Neuronal stem cell (in vitro differentiated cells): ENCODE measurements around the gene FTSJ1.
"Not testable (repeated sequence)": the region's sequence is repeated elsewhere in the genome, so short reads cannot be mapped to it uniquely, and the experiment has no call there.

Experiments
- DNase-seq: peaks from one replicate; pipeline ENCODE4 v3.0.0-alpha.2; 2013; ENCODE audit warnings: low spot score
- H2AFZ ChIP-seq: one replicate; pipeline ENCODE4 v1.6.1; 2013; ENCODE audit warnings: mild to moderate bottlenecking, low read length, inconsistent platforms
- H2AK5ac ChIP-seq: 2 replicates; pipeline ENCODE4 v1.6.1; 2013; ENCODE audit warnings: low read depth, mild to moderate bottlenecking, inconsistent platforms, low read length, moderate library complexity, mixed read lengths
- H2BK120ac ChIP-seq: 2 replicates; pipeline ENCODE4 v1.6.1; 2013; ENCODE audit warnings: low read depth, mild to moderate bottlenecking, inconsistent platforms, low read length, moderate library complexity, mixed read lengths
- H2BK12ac ChIP-seq: one replicate; pipeline ENCODE4 v1.6.1; 2013; ENCODE audit warnings: low read length, inconsistent platforms
- H2BK15ac ChIP-seq: 2 replicates; pipeline ENCODE4 v1.6.1; 2013; ENCODE audit warnings: mild to moderate bottlenecking, low read length, inconsistent platforms, mixed read lengths
- H2BK5ac ChIP-seq: one replicate; pipeline ENCODE4 v1.6.1; 2013; ENCODE audit warnings: inconsistent platforms, mild to moderate bottlenecking, low read length, moderate library complexity
- H3K14ac ChIP-seq: one replicate; pipeline ENCODE4 v1.6.1; 2013; ENCODE audit warnings: low read length, inconsistent platforms
- H3K18ac ChIP-seq: 2 replicates; pipeline ENCODE4 v1.6.1; 2013; ENCODE audit warnings: low read length, inconsistent platforms
- H3K23ac ChIP-seq: 2 replicates; pipeline ENCODE4 v1.6.1; 2013; ENCODE audit warnings: low read depth, mild to moderate bottlenecking, mixed read lengths, low read length, inconsistent platforms; ENCODE audit not compliant: poor library complexity
- H3K27ac ChIP-seq: replicated peaks from 3 replicates; pipeline ENCODE4 v1.5.1; 2013; ENCODE audit warnings: low read length, inconsistent platforms
- H3K27me3 ChIP-seq, 3 experiments: 2 replicates each; pipeline ENCODE4 v1.6.1; 2013; ENCODE audit warnings: low read length in 3 of 3, mild to moderate bottlenecking in 2 of 3, inconsistent platforms in 1 of 3, low read depth in 1 of 3, mixed read lengths in 1 of 3, moderate library complexity in 1 of 3; ENCODE audit not compliant: control insufficient read depth in 3 of 3, insufficient read depth in 3 of 3
- H3K36me3 ChIP-seq, 2 donors: replicated peaks in 1 of 2; 2 replicates each; pipeline ENCODE4 v1.6.1; 2013; ENCODE audit warnings: low read length in 2 of 2; ENCODE audit not compliant: control insufficient read depth in 2 of 2, insufficient read depth in 2 of 2
- H3K4ac ChIP-seq: 2 replicates; pipeline ENCODE4 v1.6.1; 2013; ENCODE audit warnings: inconsistent platforms, mild to moderate bottlenecking, low read length, moderate library complexity
- H3K4me1 ChIP-seq, 2 donors: 1 replicate in 1 of 2; 2 replicates in 1 of 2; pipeline ENCODE4 v1.6.1; 2013; ENCODE audit warnings: low read length in 2 of 2, low read depth in 1 of 2; ENCODE audit not compliant: control insufficient read depth in 2 of 2, insufficient read depth in 1 of 2
- H3K4me2 ChIP-seq: one replicate; pipeline ENCODE4 v1.6.1; 2013; ENCODE audit warnings: mild to moderate bottlenecking, low read length, inconsistent platforms; ENCODE audit not compliant: insufficient read depth, poor library complexity, severe bottlenecking
- H3K4me3 ChIP-seq, 2 donors: 2 replicates each; pipeline ENCODE4 v1.5.1; 2013; ENCODE audit warnings: low read length in 2 of 2, mild to moderate bottlenecking in 2 of 2, inconsistent platforms in 1 of 2, moderate library complexity in 1 of 2
- H3K79me1 ChIP-seq: one replicate; pipeline ENCODE4 v1.6.1; 2013; ENCODE audit warnings: low read depth, mild to moderate bottlenecking, inconsistent platforms, low read length, moderate library complexity
- H3K9ac ChIP-seq: one replicate; pipeline ENCODE4 v1.6.1; 2013; ENCODE audit warnings: mild to moderate bottlenecking, low read depth, low read length, inconsistent platforms; ENCODE audit not compliant: poor library complexity
- H3K9me3 ChIP-seq, 2 donors: replicated peaks in 1 of 2; 2 replicates each; pipeline versions ENCODE3 to v1.6.1; 2013; ENCODE audit warnings: low read length in 2 of 2, mild to moderate bottlenecking in 2 of 2, inconsistent platforms in 1 of 2, low read depth in 1 of 2, mixed read lengths in 1 of 2, moderate library complexity in 1 of 2; ENCODE audit not compliant: control insufficient read depth in 2 of 2, insufficient read depth in 1 of 2
- H4K8ac ChIP-seq: one replicate; pipeline ENCODE4 v1.6.1; 2013; ENCODE audit warnings: low read depth, mild to moderate bottlenecking, inconsistent platforms, low read length, moderate library complexity
- H4K91ac ChIP-seq: one replicate; pipeline ENCODE4 v1.6.1; 2013; ENCODE audit warnings: low read length, low read depth, mild to moderate bottlenecking, inconsistent platforms; ENCODE audit not compliant: poor library complexity
- WGBS, 2 donors: extraction: QIAGEN DNeasy Blood & Tissue Kit; methylation state at CpG; one replicate each; pipeline ENCODE4 v1.1.7; 2013; ENCODE audit warnings: missing lambda C conversion rate in 2 of 2, mixed read lengths in 1 of 2; ENCODE audit not compliant: insufficient read length in 2 of 2, insufficient replicate concordance in 1 of 2; ENCODE audit errors: extremely low coverage in 2 of 2; 5-methylcytosine and 5-hydroxymethylcytosine counted together

The FTSJ1 gene

GRCh38 chrX:48433713-48434112, 42.3 kb upstream of the FTSJ1 start:
- H2BK15ac ChIP-seq, H3K4me1 ChIP-seq, H3K4ac ChIP-seq, H2BK12ac ChIP-seq, H4K91ac ChIP-seq, H3K23ac ChIP-seq, H3K9ac ChIP-seq, H3K4me3 ChIP-seq, H2AFZ ChIP-seq, H3K27ac ChIP-seq, H3K14ac ChIP-seq, H3K4me2 ChIP-seq, H2BK120ac ChIP-seq, H4K8ac ChIP-seq, H3K9me3 ChIP-seq, H3K79me1 ChIP-seq, H3K27me3 ChIP-seq, H3K18ac ChIP-seq, H3K36me3 ChIP-seq, H2AK5ac ChIP-seq, DNase-seq, H2BK5ac ChIP-seq: not testable (repeated sequence)
- no CpG with 5 or more reads among the region's 13 CpGs for WGBS, 2 donors

DNA sequence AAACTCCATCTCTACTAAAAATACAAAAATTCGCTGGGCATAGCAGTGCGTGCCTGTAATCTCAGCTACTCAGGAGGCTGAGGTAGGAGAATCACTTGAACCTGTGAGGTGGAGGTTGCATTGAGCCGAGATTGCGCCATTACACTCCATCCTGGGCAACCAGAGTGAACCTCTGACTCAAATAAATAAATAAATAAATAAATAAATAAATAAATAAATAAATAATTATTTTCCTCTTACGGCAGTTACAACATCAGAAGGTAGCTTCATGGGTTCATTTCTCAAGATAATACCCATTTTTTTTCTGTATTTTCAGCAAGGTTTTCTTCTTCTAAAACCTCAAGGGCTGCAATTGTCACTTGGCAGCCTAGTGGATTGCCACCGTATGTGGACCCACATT, 28.8 kb upstream of the FTSJ1 start:
- not testable (repeated sequence) for H3K36me3 ChIP-seq, H3K4me3 ChIP-seq, H2BK15ac ChIP-seq, H4K91ac ChIP-seq, H3K18ac ChIP-seq, H3K4me1 ChIP-seq, H3K4ac ChIP-seq, H2AFZ ChIP-seq, H2BK5ac ChIP-seq, H2BK12ac ChIP-seq, H3K79me1 ChIP-seq, H3K4me2 ChIP-seq, H3K23ac ChIP-seq, H3K27ac ChIP-seq, H3K9me3 ChIP-seq, H2BK120ac ChIP-seq, H2AK5ac ChIP-seq, H3K14ac ChIP-seq, DNase-seq, H3K9ac ChIP-seq, H4K8ac ChIP-seq
- WGBS, 2 donors, result no CpG with 5 or more reads among the region's 6 CpGs
- H3K27me3 ChIP-seq, result peaks cover 0 to 11% (median 0%) of the 10 kb centered on the region in 3 experiments

- no peak overlapping the region for H3K23ac ChIP-seq
- H2AK5ac ChIP-seq, result no peak overlapping the region
- no peak overlapping the region for H2BK5ac ChIP-seq
- H3K9me3 ChIP-seq, result no peaks in the 10 kb centered on the region
- no peak overlapping the region for H3K4me3 ChIP-seq
- H3K27me3 ChIP-seq, result peaks cover 0 to 7% (median 0%) of the 10 kb centered on the region in 3 experiments
- no peaks in the 10 kb centered on the region for H3K4me1 ChIP-seq
- no peak for DNase-seq
- no peak overlapping the region for H3K4me2 ChIP-seq
- H2BK120ac ChIP-seq, result no peak overlapping the region
- H3K18ac ChIP-seq, result no peak overlapping the region
- H3K79me1 ChIP-seq, result no peaks in the 10 kb centered on the region
- no peak overlapping the region for H2AFZ ChIP-seq
- H3K14ac ChIP-seq, result no peak overlapping the region
- H3K27ac ChIP-seq, result no peak overlapping the region
- H2BK12ac ChIP-seq, result no peak overlapping the region
- H4K91ac ChIP-seq, result no peak overlapping the region
- H4K8ac ChIP-seq, result no peak overlapping the region
- H3K4ac ChIP-seq, result no peak overlapping the region
- no peaks in the 10 kb centered on the region for H3K36me3 ChIP-seq
- H2BK15ac ChIP-seq, result no peak overlapping the region
- H3K9ac ChIP-seq, result no peak overlapping the region
Observed at GRCh38 chrX:48450076-48450475, 25.9 kb upstream of the FTSJ1 start.

DNA sequence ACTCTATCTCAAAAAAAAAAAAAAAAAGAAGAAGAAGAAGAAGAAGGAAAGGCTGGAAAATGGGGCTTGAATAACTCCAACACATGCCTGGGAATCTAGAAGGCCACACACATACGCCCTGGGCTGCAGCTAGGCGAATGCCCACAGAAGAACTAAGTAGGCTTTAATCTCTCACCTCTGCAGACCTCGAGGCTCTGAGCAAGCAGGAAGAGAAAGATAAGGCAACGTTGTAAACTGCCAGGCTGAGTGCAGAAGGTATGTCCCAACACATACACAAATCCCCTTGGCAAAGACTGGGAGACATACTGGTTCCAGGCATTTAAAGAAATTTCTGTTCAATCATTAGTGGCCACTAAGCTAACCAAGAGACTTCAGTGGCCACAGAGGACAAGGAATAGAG, 24.3 kb upstream of the FTSJ1 start:
- H3K23ac ChIP-seq, result no peak overlapping the region
- no peak overlapping the region for H3K27ac ChIP-seq
- no peak overlapping the region for H3K4me3 ChIP-seq
- no peak overlapping the region for H2BK120ac ChIP-seq
- no peaks in the 10 kb centered on the region for H3K9me3 ChIP-seq
- H2AK5ac ChIP-seq, result no peak overlapping the region
- H4K91ac ChIP-seq, result no peak overlapping the region
- H3K36me3 ChIP-seq, result no peaks in the 10 kb centered on the region
- no peak overlapping the region for H3K14ac ChIP-seq
- H3K4me1 ChIP-seq, result no peaks in the 10 kb centered on the region
- no CpG with 5 or more reads among the region's 4 CpGs for WGBS, 2 donors
- peaks cover 0 to 2% (median 0%) of the 10 kb centered on the region in 3 experiments for H3K27me3 ChIP-seq
- no peak overlapping the region for H3K9ac ChIP-seq
- no peak overlapping the region for H2AFZ ChIP-seq
- H2BK5ac ChIP-seq, result no peak overlapping the region
- H3K79me1 ChIP-seq, result no peaks in the 10 kb centered on the region
- no peak overlapping the region for H4K8ac ChIP-seq
- H3K4me2 ChIP-seq, result no peak overlapping the region
- no peak overlapping the region for H2BK12ac ChIP-seq
- DNase-seq, result no peak
- no peak overlapping the region for H2BK15ac ChIP-seq
- H3K18ac ChIP-seq, result no peak overlapping the region
- no peak overlapping the region for H3K4ac ChIP-seq
